Measurements from ENCODE around the gene SRP54.

Gene SRP54

DNA sequence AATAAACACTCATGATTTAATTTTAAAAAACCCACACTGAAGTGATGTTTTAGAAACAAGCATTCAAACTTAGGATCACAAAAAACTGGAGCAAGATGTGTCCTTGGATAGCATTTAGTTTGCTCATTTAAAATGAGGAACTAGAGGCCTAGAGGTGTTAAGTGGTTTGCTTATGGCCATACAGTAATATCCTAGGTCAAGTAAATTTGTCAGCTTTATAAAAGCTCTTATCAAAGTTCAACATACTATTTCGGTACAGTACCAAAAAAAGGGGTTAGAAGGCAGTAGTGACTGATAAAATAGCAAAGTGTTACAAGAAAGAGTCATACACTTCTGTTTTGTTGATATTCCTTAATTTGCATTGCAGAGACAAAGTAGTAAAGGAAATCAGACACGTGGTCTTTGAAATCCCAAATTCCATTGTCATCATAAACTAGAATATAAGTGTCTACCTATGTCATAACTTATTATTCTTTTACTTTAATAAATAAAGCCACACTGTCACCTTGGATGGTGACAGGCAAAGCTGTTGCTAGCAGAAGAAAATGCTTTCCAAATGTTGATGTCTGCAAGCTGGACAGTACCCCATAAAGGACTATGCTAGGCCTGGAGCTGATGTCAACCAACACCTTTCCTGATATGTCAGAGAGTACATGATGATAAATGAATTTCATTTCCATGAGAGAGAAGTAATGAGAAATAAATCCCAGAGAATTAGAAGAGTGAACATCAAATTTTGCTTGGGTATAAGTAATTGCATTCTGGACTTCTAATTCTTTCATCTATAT is 17.6 kb upstream of the SRP54 start:
- H3K9me3 ChIP-seq (ENCODE audit: control insufficient read depth, low read length) = no peaks in the 10 kb centered on the region
- DNase-seq (ENCODE audit: low read depth) = no peak

DNA sequence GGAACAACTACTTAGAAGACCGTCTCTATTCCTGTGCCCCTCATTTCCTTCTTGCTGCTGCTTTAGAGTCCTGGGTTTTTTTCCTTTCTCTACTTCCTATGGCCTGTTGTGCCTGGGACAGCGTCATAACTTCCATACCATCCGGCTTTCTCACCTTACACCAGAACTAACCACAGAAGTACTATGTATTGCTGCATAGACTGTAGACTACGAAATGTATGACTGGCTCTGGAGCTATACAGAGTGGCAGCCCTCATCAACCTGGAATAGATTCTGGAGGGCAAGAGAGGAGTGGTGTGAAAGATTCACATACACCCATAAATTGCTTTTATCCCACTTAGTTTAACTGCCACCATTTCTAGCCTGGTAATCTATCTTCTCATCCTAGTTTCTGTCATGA is 16.9 kb upstream of the SRP54 start:
- Histone ChIP-seq H3K4me3 (ENCODE audit: low read length) (no peak overlapping the region), H3K4me1 (ENCODE audit: control insufficient read depth, insufficient read depth, low read length) (no peaks in the 10 kb centered on the region), H3K9ac (ENCODE audit: low read length) (no peak overlapping the region), H3K9me3 (ENCODE audit: control insufficient read depth, low read length) (no peaks in the 10 kb centered on the region), H3K36me3 (ENCODE audit: control insufficient read depth, insufficient read depth, low read length, severe bottlenecking) (peaks cover 12% of the 10 kb centered on the region), H3K27me3 (replicated peaks; ENCODE audit: control insufficient read depth, insufficient read depth, low read length) (no peaks in the 10 kb centered on the region)
- no peak for DNase-seq (ENCODE audit: low read depth)

More for the DNA sequence above, 17.6 kb upstream of the SRP54 start:
- Histone ChIP-seq H3K27me3 (replicated peaks; ENCODE audit: control insufficient read depth, insufficient read depth, low read length) (no peaks in the 10 kb centered on the region), H3K4me1 (ENCODE audit: control insufficient read depth, insufficient read depth, low read length) (no peaks in the 10 kb centered on the region), H3K36me3 (ENCODE audit: control insufficient read depth, insufficient read depth, low read length, severe bottlenecking) (peaks cover 12% of the 10 kb centered on the region), H3K4me3 (ENCODE audit: low read length) (no peak overlapping the region), H3K9ac (ENCODE audit: low read length) (no peak overlapping the region)

DNA sequence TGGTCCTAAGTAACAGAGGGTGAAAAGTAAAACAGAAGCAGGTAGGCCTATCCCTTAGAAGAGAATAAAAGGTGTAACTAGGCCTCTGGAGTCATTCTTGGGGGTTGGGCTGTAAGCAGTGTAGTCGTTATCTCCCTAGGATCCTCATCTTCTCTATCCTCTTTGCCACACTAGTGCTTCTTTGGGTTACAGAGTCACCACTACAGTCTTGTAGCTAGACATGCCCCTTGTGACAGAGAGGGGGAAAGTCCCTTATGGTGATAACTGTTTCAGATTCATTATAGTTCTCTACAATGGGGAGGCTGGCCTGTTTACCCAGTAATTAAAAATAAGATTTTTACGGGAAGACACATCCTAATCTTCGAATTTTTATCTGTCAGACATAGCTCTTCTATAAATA is 16.4 kb upstream of the SRP54 start:
- H3K4me1 ChIP-seq (ENCODE audit: control insufficient read depth, insufficient read depth, low read length) = no peaks in the 10 kb centered on the region
- H3K27me3 ChIP-seq (replicated peaks; ENCODE audit: control insufficient read depth, insufficient read depth, low read length) = no peaks in the 10 kb centered on the region
- H3K9me3 ChIP-seq (ENCODE audit: control insufficient read depth, low read length) = no peaks in the 10 kb centered on the region
- no peak overlapping the region for H3K9ac ChIP-seq (ENCODE audit: low read length)
- DNase-seq (ENCODE audit: low read depth) = no peak
- peaks cover 12% of the 10 kb centered on the region for H3K36me3 ChIP-seq (ENCODE audit: control insufficient read depth, insufficient read depth, low read length, severe bottlenecking)
- no peak overlapping the region for H3K4me3 ChIP-seq (ENCODE audit: low read length)

DNA sequence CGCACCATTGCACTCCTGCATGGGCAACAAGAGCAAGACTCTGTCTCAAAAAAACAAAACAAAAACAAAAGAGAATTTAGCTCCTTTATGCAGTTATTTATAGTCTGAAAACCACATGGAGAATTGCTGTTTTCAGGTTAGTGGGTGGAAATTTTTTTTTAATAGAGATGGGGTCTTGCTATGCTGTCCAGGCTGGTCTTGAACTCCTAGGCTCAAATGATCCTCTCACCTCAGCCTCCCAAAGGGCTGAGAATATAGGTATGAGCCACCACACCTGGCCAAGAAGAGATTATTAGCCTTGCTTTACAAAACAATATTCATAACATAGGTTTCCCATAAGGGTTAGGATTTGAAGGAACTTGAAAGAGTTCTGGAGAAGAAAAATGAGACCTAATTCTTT is 12.1 kb upstream of the SRP54 start:
- Histone ChIP-seq H3K36me3 (ENCODE audit: control insufficient read depth, insufficient read depth, low read length, severe bottlenecking) (peaks cover 12% of the 10 kb centered on the region), H3K27me3 (replicated peaks; ENCODE audit: control insufficient read depth, insufficient read depth, low read length) (no peaks in the 10 kb centered on the region), H3K4me3 (ENCODE audit: low read length) (no peak overlapping the region), H3K4me1 (ENCODE audit: control insufficient read depth, insufficient read depth, low read length) (peaks cover 7% of the 10 kb centered on the region), H3K9ac (ENCODE audit: low read length) (no peak overlapping the region), H3K9me3 (ENCODE audit: control insufficient read depth, low read length) (no peaks in the 10 kb centered on the region)
- DNase-seq (ENCODE audit: low read depth) = no peak

DNA sequence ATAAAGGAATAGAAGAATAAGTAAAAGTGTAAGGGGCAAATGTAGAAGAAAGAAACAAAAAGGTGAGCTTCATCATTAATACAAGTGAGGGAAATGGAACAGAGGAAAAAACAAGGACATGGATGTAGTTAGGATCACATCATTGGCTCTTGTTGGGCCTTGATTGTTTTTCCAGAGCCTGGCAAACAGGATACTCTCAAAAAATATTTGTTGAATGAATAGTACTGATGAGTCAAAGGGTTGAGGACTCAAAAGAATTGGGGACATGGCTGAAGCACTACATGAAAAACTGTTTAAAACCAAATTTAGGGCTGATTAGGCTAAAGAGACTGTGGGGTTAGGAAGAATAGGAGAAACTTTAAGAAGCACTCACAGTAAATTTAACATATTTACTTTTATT is 11.4 kb upstream of the SRP54 start:
- H3K9ac ChIP-seq (ENCODE audit: low read length) = no peak overlapping the region
- peak; percentile 17 for DNase-seq (ENCODE audit: low read depth)
- peaks cover 9% of the 10 kb centered on the region for H3K36me3 ChIP-seq (ENCODE audit: control insufficient read depth, insufficient read depth, low read length, severe bottlenecking)
- H3K9me3 ChIP-seq (ENCODE audit: control insufficient read depth, low read length) = no peaks in the 10 kb centered on the region
- H3K4me1 ChIP-seq (ENCODE audit: control insufficient read depth, insufficient read depth, low read length) = peaks cover 7% of the 10 kb centered on the region
- no peaks in the 10 kb centered on the region for H3K27me3 ChIP-seq (replicated peaks; ENCODE audit: control insufficient read depth, insufficient read depth, low read length)
- no peak overlapping the region for H3K4me3 ChIP-seq (ENCODE audit: low read length)

DNA sequence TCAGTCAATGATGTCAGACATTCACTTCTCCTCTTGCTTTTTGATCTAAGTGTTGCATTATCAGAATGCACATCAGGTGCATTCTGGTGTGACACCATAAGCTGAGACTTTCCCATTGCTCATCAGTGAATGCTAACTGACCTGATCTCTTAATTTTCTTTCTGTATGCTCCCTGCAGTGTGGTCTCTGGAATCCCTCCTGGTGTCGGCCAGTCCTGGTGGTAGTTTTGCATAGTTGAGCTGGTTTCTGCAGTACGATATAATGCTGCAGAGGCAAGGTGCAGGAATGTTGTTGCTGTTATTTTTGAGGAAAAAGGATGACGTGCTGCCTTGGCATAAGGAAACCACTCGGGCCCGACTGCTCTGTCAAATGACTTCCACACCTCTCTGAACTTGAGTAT is 11.0 kb upstream of the SRP54 start:
- no peak overlapping the region for H3K4me3 ChIP-seq (ENCODE audit: low read length)
- DNase-seq (ENCODE audit: low read depth) = no peak
- no peaks in the 10 kb centered on the region for H3K27me3 ChIP-seq (replicated peaks; ENCODE audit: control insufficient read depth, insufficient read depth, low read length)
- no peaks in the 10 kb centered on the region for H3K9me3 ChIP-seq (ENCODE audit: control insufficient read depth, low read length)
- H3K36me3 ChIP-seq (ENCODE audit: control insufficient read depth, insufficient read depth, low read length, severe bottlenecking) = peaks cover 9% of the 10 kb centered on the region
- no peak overlapping the region for H3K9ac ChIP-seq (ENCODE audit: low read length)
- H3K4me1 ChIP-seq (ENCODE audit: control insufficient read depth, insufficient read depth, low read length) = peaks cover 7% of the 10 kb centered on the region

DNA sequence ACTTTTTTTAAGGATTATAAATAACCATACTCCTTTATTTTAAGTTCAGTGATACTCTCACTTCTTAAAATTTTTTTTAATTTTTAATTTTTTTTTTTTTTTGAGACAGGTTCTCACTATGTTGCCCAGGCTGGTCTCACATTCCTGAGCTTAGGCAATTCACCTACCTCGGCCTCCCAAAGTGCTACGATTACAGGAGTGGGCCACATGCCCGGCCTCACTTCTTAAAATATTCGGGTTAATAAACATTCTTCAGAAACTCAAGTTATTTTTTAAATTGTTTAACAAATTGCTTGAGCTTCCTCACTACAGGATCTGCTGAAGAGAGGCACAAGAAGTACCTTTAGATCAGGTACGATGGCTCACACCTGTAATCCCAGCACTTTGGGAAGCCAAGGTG is 4.3 kb upstream of the SRP54 start:
- Histone ChIP-seq H3K9ac (ENCODE audit: low read length) (no peak overlapping the region), H3K9me3 (ENCODE audit: control insufficient read depth, low read length) (no peaks in the 10 kb centered on the region), H3K27me3 (replicated peaks; ENCODE audit: control insufficient read depth, insufficient read depth, low read length) (no peaks in the 10 kb centered on the region), H3K4me3 (ENCODE audit: low read length) (no peak overlapping the region), H3K4me1 (ENCODE audit: control insufficient read depth, insufficient read depth, low read length) (peaks cover 13% of the 10 kb centered on the region), H3K36me3 (ENCODE audit: control insufficient read depth, insufficient read depth, low read length, severe bottlenecking) (no peaks in the 10 kb centered on the region)
- no peak for DNase-seq (ENCODE audit: low read depth)

DNA sequence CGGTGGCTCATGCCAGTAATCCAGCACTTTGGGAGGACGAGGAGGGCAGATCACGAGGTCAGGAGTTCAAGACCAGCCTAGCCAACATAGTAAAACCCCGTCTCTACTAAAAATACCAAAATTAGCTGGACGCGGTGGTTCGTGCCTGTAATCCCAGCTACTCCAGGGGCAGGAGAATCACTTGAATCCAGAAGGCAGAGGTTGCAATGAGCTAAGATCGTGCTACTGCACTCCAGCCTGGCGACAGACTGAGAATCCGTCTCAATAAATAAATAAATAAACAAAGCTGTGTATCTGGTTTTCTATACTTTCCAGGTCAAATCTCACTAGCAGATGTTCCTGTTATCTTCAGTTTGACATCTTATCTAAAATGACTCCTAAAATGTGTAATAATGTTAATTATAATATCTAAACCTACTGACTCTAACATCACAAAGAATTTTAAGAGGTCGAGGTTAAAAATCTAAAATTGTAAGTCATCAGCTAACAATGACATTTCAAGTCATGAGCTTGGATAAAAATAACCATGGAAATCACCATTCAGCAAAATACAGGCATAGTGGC is 2.4 kb upstream of the SRP54 start:
- Histone ChIP-seq H3K4me1 (ENCODE audit: control insufficient read depth, insufficient read depth, low read length) (peaks cover 25% of the 10 kb centered on the region), H3K27me3 (replicated peaks; ENCODE audit: control insufficient read depth, insufficient read depth, low read length) (no peaks in the 10 kb centered on the region), H3K4me3 (ENCODE audit: low read length) (peak overlapping the region; percentile 96), H3K36me3 (ENCODE audit: control insufficient read depth, insufficient read depth, low read length, severe bottlenecking) (no peaks in the 10 kb centered on the region), H3K9me3 (ENCODE audit: control insufficient read depth, low read length) (no peaks in the 10 kb centered on the region), H3K9ac (ENCODE audit: low read length) (peak overlapping the region; percentile 98)
- DNase-seq (ENCODE audit: low read depth) = no peak

DNA sequence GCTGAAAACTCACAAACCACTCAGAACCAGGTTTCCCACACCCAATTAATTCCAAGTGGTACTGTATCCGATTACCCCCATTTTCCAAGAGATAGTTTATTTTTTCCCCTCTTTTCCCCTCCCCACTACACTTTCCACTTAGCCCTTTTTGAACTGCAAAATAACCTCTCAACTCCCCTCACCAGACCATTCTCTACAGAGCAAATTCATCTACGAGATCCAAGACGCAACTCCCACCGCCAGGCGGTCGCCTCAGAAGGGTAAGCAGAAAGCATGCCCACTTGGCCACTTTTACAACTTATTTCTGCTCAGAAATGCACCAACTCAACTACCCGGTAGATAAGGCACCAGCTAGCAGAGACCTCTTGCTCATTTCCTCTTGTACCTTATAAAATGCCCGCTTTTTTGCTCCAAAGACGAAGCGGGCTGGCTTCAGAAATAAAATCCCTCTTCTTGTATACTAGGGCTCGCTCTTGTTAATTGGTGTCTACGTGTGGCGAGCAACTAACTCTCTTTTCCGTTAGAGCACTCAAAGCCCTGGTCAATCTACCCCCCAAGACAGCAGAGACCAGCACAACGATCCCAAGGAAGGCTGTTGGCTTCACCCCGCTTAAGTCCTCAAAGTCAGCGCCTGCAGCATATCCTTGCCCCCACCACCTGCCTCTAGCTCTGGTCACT is 910 bp upstream of the SRP54 start:
- Histone ChIP-seq H3K4me1 (ENCODE audit: control insufficient read depth, insufficient read depth, low read length) (peaks cover 25% of the 10 kb centered on the region), H3K36me3 (ENCODE audit: control insufficient read depth, insufficient read depth, low read length, severe bottlenecking) (no peaks in the 10 kb centered on the region), H3K4me3 (ENCODE audit: low read length) (peak overlapping the region; percentile 96), H3K9me3 (ENCODE audit: control insufficient read depth, low read length) (no peaks in the 10 kb centered on the region), H3K27me3 (replicated peaks; ENCODE audit: control insufficient read depth, insufficient read depth, low read length) (no peaks in the 10 kb centered on the region), H3K9ac (ENCODE audit: low read length) (peak overlapping the region; percentile 98)
- peak; percentile 65 for DNase-seq (ENCODE audit: low read depth)

DNA sequence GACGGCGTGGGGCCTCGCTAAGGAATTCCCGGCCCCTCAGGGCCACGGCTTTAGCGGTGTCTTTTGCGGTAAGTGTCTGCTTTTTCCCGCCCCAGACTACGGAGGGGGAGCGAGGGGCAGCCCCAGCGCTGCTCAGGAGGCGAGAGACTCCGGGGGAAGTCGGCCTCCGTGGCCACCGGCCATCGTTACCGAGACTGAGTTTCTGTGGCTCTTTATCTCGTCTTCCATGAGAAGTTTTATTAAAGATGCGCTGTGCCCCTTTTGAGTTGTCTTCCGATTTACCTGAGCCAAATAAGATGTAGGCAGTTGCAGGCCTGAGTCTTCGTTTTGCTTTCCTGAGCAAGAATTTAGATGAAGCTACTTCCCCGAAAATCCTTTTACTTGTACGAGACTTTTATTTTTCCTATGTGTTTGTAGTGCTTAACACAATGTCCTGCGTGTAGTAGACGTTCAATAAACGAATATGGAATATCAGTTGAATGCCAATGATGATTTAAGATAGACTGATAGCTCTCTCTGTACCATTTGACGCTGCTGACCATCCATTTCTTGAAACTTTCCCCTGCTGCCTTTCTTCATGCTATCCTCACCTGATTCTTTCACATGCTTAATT is 462 bp downstream of the SRP54 start:
- no peaks in the 10 kb centered on the region for H3K36me3 ChIP-seq (ENCODE audit: control insufficient read depth, insufficient read depth, low read length, severe bottlenecking)
- no peaks in the 10 kb centered on the region for H3K9me3 ChIP-seq (ENCODE audit: control insufficient read depth, low read length)
- no peaks in the 10 kb centered on the region for H3K27me3 ChIP-seq (replicated peaks; ENCODE audit: control insufficient read depth, insufficient read depth, low read length)
- peaks cover 25% of the 10 kb centered on the region for H3K4me1 ChIP-seq (ENCODE audit: control insufficient read depth, insufficient read depth, low read length)
- peak overlapping the region; percentile 98 for H3K9ac ChIP-seq (ENCODE audit: low read length)
- DNase-seq (ENCODE audit: low read depth) = no peak
- H3K4me3 ChIP-seq (ENCODE audit: low read length) = peak overlapping the region; percentile 96

DNA sequence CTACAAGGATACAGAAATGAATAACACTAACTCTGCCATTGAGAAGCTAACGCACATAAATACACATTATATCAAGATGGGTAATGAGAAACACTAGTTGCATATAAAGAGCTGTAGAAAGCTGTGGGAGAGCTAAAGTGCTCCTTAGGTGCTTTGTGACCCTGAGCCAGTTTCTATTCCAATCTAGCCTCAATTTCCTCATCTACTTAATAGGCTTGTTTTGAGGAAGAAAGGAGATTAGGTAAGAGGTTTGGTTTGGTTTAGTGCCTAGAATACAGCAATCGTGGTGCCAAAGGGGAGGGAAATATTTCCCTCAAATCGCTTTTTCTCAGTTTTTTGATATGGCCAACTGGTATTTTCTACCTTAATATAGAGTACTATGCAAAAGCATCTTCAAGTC is 994 bp downstream of the SRP54 start:
- peak overlapping the region; percentile 98 for H3K9ac ChIP-seq (ENCODE audit: low read length)
- peak overlapping the region; percentile 96 for H3K4me3 ChIP-seq (ENCODE audit: low read length)
- H3K9me3 ChIP-seq (ENCODE audit: control insufficient read depth, low read length) = no peaks in the 10 kb centered on the region
- no peaks in the 10 kb centered on the region for H3K36me3 ChIP-seq (ENCODE audit: control insufficient read depth, insufficient read depth, low read length, severe bottlenecking)
- H3K27me3 ChIP-seq (replicated peaks; ENCODE audit: control insufficient read depth, insufficient read depth, low read length) = no peaks in the 10 kb centered on the region
- H3K4me1 ChIP-seq (ENCODE audit: control insufficient read depth, insufficient read depth, low read length) = peaks cover 25% of the 10 kb centered on the region
- DNase-seq (ENCODE audit: low read depth) = peak; percentile 22
